AG10803 (cell line): ENCODE results near the gene TAF3.
A peak's percentile ranks its signal among the peaks of the same experiment; 100 is the strongest.
"Not testable (repeated sequence)": the region's sequence is repeated elsewhere in the genome, so short reads cannot be mapped to it uniquely, and the experiment has no call there.

Experiments used
- DNase-seq: peaks from one replicate; pipeline ENCODE4 v3.0.0; 2010; ENCODE audit warnings: low read depth
- H3K4me3 ChIP-seq: 2 replicates; pipeline ENCODE4 v1.5.1; 2011; ENCODE audit warnings: mild to moderate bottlenecking, low read length, control low read depth
- TF ChIP-seq, protein P1 (sequence below): conservative IDR thresholded peaks from 2 replicates; pipeline ENCODE4 v1.5.1; 2011; ENCODE audit warnings: mild to moderate bottlenecking, low read length, control low read depth, inconsistent platforms

The TAF3 gene, protein sequence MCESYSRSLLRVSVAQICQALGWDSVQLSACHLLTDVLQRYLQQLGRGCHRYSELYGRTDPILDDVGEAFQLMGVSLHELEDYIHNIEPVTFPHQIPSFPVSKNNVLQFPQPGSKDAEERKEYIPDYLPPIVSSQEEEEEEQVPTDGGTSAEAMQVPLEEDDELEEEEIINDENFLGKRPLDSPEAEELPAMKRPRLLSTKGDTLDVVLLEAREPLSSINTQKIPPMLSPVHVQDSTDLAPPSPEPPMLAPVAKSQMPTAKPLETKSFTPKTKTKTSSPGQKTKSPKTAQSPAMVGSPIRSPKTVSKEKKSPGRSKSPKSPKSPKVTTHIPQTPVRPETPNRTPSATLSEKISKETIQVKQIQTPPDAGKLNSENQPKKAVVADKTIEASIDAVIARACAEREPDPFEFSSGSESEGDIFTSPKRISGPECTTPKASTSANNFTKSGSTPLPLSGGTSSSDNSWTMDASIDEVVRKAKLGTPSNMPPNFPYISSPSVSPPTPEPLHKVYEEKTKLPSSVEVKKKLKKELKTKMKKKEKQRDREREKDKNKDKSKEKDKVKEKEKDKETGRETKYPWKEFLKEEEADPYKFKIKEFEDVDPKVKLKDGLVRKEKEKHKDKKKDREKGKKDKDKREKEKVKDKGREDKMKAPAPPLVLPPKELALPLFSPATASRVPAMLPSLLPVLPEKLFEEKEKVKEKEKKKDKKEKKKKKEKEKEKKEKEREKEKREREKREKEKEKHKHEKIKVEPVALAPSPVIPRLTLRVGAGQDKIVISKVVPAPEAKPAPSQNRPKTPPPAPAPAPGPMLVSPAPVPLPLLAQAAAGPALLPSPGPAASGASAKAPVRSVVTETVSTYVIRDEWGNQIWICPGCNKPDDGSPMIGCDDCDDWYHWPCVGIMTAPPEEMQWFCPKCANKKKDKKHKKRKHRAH

GRCh38 chr10:7818295-7819120, at the start of gene TAF3:
TSS of gene TAF3 (plus strand) at chr10:7818505. CDS start at chr10:7818710, 205 bp downstream.
- peak; percentile 82 for DNase-seq
- peak within 1 kb of the TSS; percentile 95 for H3K4me3 ChIP-seq
- TF ChIP-seq, protein P1, sequence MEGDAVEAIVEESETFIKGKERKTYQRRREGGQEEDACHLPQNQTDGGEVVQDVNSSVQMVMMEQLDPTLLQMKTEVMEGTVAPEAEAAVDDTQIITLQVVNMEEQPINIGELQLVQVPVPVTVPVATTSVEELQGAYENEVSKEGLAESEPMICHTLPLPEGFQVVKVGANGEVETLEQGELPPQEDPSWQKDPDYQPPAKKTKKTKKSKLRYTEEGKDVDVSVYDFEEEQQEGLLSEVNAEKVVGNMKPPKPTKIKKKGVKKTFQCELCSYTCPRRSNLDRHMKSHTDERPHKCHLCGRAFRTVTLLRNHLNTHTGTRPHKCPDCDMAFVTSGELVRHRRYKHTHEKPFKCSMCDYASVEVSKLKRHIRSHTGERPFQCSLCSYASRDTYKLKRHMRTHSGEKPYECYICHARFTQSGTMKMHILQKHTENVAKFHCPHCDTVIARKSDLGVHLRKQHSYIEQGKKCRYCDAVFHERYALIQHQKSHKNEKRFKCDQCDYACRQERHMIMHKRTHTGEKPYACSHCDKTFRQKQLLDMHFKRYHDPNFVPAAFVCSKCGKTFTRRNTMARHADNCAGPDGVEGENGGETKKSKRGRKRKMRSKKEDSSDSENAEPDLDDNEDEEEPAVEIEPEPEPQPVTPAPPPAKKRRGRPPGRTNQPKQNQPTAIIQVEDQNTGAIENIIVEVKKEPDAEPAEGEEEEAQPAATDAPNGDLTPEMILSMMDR: no peak

DNA sequence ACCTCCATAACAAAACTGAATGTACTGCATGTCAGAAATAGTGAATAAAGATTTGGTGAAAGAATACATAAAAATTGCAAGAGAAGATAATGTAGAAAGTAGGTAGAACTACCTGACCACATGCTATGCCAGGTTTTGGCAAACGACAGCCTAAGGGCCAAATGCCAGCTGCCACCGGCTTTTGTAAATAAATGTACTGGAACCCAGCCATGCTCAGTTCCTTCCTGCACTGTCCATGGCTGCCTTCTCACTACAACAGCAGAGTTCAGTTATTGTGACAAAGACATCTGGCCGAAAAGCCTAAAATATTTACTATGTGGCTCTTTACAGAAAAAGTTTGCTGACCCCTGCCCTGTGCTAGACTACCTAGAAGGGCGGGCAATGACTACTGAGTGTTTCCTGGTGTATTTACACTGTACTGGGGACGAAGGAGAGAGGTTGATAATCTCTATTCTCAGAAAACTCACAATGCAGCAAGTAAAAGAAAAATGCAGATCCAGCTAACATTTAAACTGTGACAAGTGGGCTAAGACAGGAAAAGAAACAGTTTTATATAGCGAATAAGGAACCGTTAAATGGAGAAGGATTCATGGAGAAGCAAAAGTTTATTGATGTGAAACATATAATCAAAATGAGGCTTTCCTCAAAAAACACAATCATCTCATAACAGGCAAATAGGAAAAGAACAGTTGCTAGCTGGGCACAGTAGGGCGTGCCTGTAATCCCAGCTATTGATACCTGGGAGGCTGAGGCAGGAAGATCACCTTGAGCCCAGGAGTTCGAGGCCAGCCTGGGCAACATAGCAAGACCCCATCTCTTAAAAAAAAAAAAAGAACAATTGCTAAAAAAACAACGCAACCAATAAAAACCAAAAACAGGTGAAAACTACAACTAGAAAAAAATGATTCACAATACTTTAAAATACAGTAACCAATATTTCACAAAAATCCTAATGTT, 44.2 kb upstream of the TAF3 start:
- H3K4me3 ChIP-seq: no peak overlapping the region
- no peak for DNase-seq
- TF ChIP-seq, protein P1: no peak

DNA sequence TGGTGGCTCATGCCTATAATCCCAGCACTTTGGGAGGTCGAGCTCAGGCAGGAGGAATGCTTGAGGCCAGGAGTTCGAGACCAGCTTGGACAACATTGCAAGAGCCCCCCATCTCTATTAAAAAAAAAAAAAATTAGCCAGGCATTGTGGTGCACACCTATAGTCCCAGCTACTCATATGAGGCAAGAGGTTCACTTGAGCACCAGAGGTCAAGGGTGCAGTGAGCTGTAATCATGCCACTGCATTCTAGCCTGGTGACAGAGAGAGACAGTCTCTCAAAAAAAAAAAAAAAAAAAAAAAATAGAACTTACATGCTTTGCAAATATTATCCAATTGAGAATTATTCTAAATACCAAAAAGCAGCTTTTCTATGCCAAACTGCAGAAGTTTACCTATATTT, 41.5 kb upstream of the TAF3 start:
- TF ChIP-seq, protein P1: no peak
- H3K4me3 ChIP-seq: no peak overlapping the region
- no peak for DNase-seq

GRCh38 chr10:7782194-7782593, 36.1 kb upstream of the TAF3 start:
- DNase-seq, H3K4me3 ChIP-seq: not testable (repeated sequence)

GRCh38 chr10:7786430-7786829, 31.9 kb upstream of the TAF3 start:
- DNase-seq: no peak
- TF ChIP-seq, protein P1: no peak
- H3K4me3 ChIP-seq: peak overlapping the region; percentile 99

DNA sequence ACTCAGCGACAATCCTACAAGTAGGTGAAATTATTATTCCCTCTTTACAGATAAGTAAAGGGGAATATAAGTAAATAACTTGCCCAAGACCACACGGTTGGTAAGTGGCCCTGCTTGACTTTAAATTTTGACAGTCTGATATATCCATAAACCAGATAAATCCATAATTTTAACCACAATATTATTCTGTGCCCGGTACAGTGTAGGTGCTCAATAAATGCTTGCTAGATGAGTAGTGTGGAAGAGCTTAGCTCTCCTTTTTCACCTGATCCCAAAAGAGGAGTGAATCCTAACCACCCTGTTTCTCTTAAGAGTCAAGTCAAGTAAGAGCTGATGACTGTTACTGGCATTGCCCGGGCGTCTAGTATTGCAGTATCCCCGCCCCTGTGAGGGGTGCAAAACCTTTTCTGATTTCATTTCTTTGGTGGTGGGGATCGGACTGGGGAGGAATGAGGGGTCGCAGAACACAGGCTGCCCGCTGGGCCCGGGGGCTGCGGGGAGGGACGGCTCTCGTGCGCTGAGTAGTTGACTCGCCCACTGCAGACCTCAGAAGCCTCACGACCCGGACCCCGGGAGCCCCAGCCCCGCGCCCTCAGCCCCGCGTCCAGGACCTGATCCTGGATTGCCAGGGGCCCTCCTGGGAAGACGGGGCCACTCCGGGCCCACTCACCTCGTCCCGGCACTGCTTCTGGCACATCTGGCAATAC, 31.0 kb upstream of the TAF3 start:
- H3K4me3 ChIP-seq: peak overlapping the region; percentile 99
- DNase-seq: peak; percentile 17
- TF ChIP-seq, protein P1: no peak
